Measurements from ENCODE around the gene ABCB7. TPM values are rescaled to one million over a fixed set of nuclear protein-coding genes. Genes with fewer than 3 reads are reported as not detected.

ABCB7 gene
- total RNA-seq (2012; rRNA removed) (15.8 and 17.5 TPM in 2 replicates), polyA plus RNA-seq (2012; rRNA removed) (7.8 and 9.3 TPM in 2 replicates), Bru-seq, nascent RNA (percentile 57 among the genes with signal in this experiment), BruChase-seq, experiment 1, labeled RNA remaining after a 6-hour chase (percentile 46 among the genes with signal in this experiment), BruChase-seq, experiment 2, labeled RNA remaining after a 2-hour chase (percentile 49 among the genes with signal in this experiment)
- 2.5 and 5.9 TPM in 2 replicates for polyA plus RNA-seq (2012; cell fraction: cytosol; rRNA removed)
- polyA plus RNA-seq (2012; cell fraction: nucleus; rRNA removed; ENCODE audit: low replicate concordance): 8.5 and 17.5 TPM in 2 replicates
- long read RNA-seq, full-length matches to known transcripts: 8 of 10 reads
- long read RNA-seq, partial matches to known transcripts: 1 of 10 reads
- long read RNA-seq, other reads (novel, unspliced or antisense): 1 of 10 reads

GRCh38 chrX:75155827-75156525 lies at the start of gene ABCB7:
Gene ABCB7, minus strand, starts transcription at chrX:75156283. Its CDS starts 11 bp downstream, at chrX:75156272.
- WGBS, 2 experiments (ENCODE audit: extremely low coverage in 2 of 2, insufficient read length in 1 of 2): 23% methylated on average over 14 of the region's 35 CpGs; no CpG with 5 or more reads in 1 of the 2 experiments
- Histone ChIP-seq H3K23ac (ENCODE audit: low read depth, low read length) (peak within 1 kb of the TSS; percentile 48; the same call in 1 of the 2 replicates), H4K20me1 (ENCODE audit: insufficient read depth, low read length) (no peaks in the 10 kb centered on the region), H3K9me1 (ENCODE audit: insufficient read depth, low read length) (no peaks in the 10 kb centered on the region), H3K56ac (ENCODE audit: extremely low read depth, insufficient read depth, low read length) (peak within 1 kb of the TSS; percentile 62), H3K4me2 (ENCODE audit: low read depth, low read length) (peak within 1 kb of the TSS; percentile 84), H3K36me3 (ENCODE audit: control insufficient read depth, insufficient read depth, low read length) (no peaks in the 10 kb centered on the region), H3K79me1 (ENCODE audit: low read depth in 1 of 2, low read length in 2 of 2) (no peaks in the 10 kb centered on the region), H2BK15ac (ENCODE audit: low read depth, low read length) (no peak within 1 kb of the TSS), H3K9ac (ENCODE audit: low read depth, low read length) (peak within 1 kb of the TSS; percentile 91), H2AK5ac (ENCODE audit: low read depth, low read length) (no peak within 1 kb of the TSS), H3K9me3 (ENCODE audit: control insufficient read depth, insufficient read depth, low read length) (no peaks in the 10 kb centered on the region), H4K91ac (ENCODE audit: insufficient read depth, low read depth, low read length) (peak within 1 kb of the TSS; percentile 38; the same call in 1 of the 2 replicates), H2AK9ac (replicated peaks; ENCODE audit: low read depth, low read length, poor library complexity) (no peak within 1 kb of the TSS), H2BK20ac (ENCODE audit: low read depth, low read length) (no peak within 1 kb of the TSS), H2AFZ (replicated peaks; ENCODE audit: low read length, poor library complexity) (peak within 1 kb of the TSS; percentile 94), H3K27me3 (ENCODE audit: control insufficient read depth, insufficient read depth, low read length) (no peaks in the 10 kb centered on the region), H3K4me3 (ENCODE audit: insufficient read depth, low read depth, low read length) (peak within 1 kb of the TSS; percentile 74), H3K4me1 (ENCODE audit: control insufficient read depth, insufficient read depth, low read length) (no peaks in the 10 kb centered on the region), H3K27ac (ENCODE audit: insufficient read depth, low read length) (peak within 1 kb of the TSS; percentile 81), H3K4ac (ENCODE audit: low read depth, low read length) (peak within 1 kb of the TSS; percentile 68), H2BK5ac (ENCODE audit: low read depth, low read length, poor library complexity, severe bottlenecking) (peak within 1 kb of the TSS; percentile 57), H2BK120ac (ENCODE audit: low read depth, low read length) (0 out of 2 replicates have a peak within 1 kb of the TSS, but pooled peaks have one; percentile 23), H3K18ac (ENCODE audit: low read depth, low read length) (peak within 1 kb of the TSS; percentile 69), H4K8ac (ENCODE audit: low read depth in 2 of 2, low read length in 2 of 2) (peak within 1 kb of the TSS; percentile 87 to 100), H3K14ac (replicated peaks; ENCODE audit: low read depth, low read length) (no peak within 1 kb of the TSS), H4K5ac (ENCODE audit: low read depth, low read length) (peak within 1 kb of the TSS; percentile 93)
- peak; percentile 19; the same call in 1 of the 2 replicates for TF ChIP-seq CTCF (conservative IDR thresholded peaks at IDR 0.05; ENCODE audit: low read depth, low read length)
- TF ChIP-seq BHLHE40 (IDR thresholded peaks at IDR 0.05; ENCODE audit: low read depth, low read length): no peak
- TF ChIP-seq USF2 (IDR thresholded peaks at IDR 0.05; ENCODE audit: low read depth, low read length): no peak
- no peak for TF ChIP-seq RCOR1 (IDR thresholded peaks at IDR 0.05; ENCODE audit: insufficient replicate concordance, low read length)
- no peak for TF ChIP-seq CHD1 (IDR thresholded peaks at IDR 0.05; ENCODE audit: low read depth, low read length)
- no peak for TF ChIP-seq SMC3 (IDR thresholded peaks at IDR 0.05; ENCODE audit: low read depth, low read length)
- TF ChIP-seq RAD21 (IDR thresholded peaks at IDR 0.05; ENCODE audit: low read length): no peak
- no peak for TF ChIP-seq ELK1 (IDR thresholded peaks at IDR 0.05; ENCODE audit: borderline replicate concordance, low read depth, low read length)
- no peak for TF ChIP-seq NFE2L2 (IDR thresholded peaks at IDR 0.05; ENCODE audit: low read depth, low read length)
- ATAC-seq (ENCODE audit: low read depth) (peak; percentile 98), DNase-seq (peak; percentile 67)
- intact Hi-C loops (cut with micrococcal nuclease) (loop anchor here (1.0 kb wide), 1 partner anchor 118 kb away; the partner anchor contains the start of gene UPRT), dilution Hi-C loops (cut with HindIII; ENCODE audit: low sequenced_read_pairs, unreplicated experiment) (no loop called here), in situ Hi-C loops (cut with MboI; ENCODE audit: low sequenced_read_pairs) (loop anchor here (10.0 kb wide), 1 partner anchor 59 kb away; no protein-coding TSS in a partner anchor)
- no TSS peak for BruUV-seq (replicated peaks)
- ChIA-PET POLR2A (ENCODE audit: unreplicated experiment) (no interaction called here), CTCF (no interaction called here)

Data from IMR-90 (cell line).